HepG2 (cell line): ENCODE data around the gene DPEP1. TPM values are rescaled to one million over a fixed set of nuclear protein-coding genes. Genes with fewer than 3 reads are reported as not detected.

ENCODE experiments used
- AHR ChIP-seq: IDR thresholded peaks from 2 replicates; pipeline ENCODE4 v1.6.1; 2018; ENCODE audit warnings: missing genetic modification reagents, missing compliant biosample characterization
- CAMTA2 ChIP-seq: sonication (generic); formaldehyde crosslinking; IDR thresholded peaks from 2 replicates; pipeline ENCODE4 v1.4.0; 2020; ENCODE audit warnings: mild to moderate bottlenecking, missing genetic modification reagents, borderline replicate concordance
- HBP1 ChIP-seq: IDR thresholded peaks from 2 replicates; pipeline ENCODE4 v1.6.1; 2016; ENCODE audit warnings: low read depth, control low read depth
- HOXA7 ChIP-seq: sonication (generic); formaldehyde crosslinking; IDR thresholded peaks from 2 replicates; pipeline ENCODE4 v1.8.1; 2022; ENCODE audit warnings: mild to moderate bottlenecking, missing genetic modification reagents, moderate library complexity
- KDM5B ChIP-seq: sonication (generic); formaldehyde crosslinking; IDR thresholded peaks from 2 replicates; pipeline ENCODE4 v1.4.0; 2020; ENCODE audit warnings: missing genetic modification reagents, mild to moderate bottlenecking, borderline replicate concordance
- KMT2B ChIP-seq: IDR thresholded peaks from 2 replicates; pipeline ENCODE4 v1.6.1; 2016; ENCODE audit warnings: missing genetic modification reagents, missing compliant biosample characterization
- PHF21A ChIP-seq: sonication (generic); formaldehyde crosslinking; IDR thresholded peaks from 2 replicates; pipeline ENCODE4 v1.5.0; 2020; ENCODE audit warnings: mild to moderate bottlenecking, missing genetic modification reagents
- RARA ChIP-seq: IDR thresholded peaks from 2 replicates; pipeline ENCODE4 v1.6.1; 2016; ENCODE audit warnings: missing genetic modification reagents, missing compliant biosample characterization
- RBFOX2 ChIP-seq: fragments of 200-400 bp; formaldehyde crosslinking; IDR thresholded peaks from 2 replicates; pipeline ENCODE4 v1.6.1; 2017; ENCODE audit warnings: low read depth, mild to moderate bottlenecking, low read length
- SOX13 ChIP-seq, 3 experiments: fragments of 450-650 bp in 1 of 3; sonication (generic) in 1 of 3; formaldehyde crosslinking in 1 of 3; IDR thresholded peaks in 2 of 3; conservative IDR thresholded peaks in 1 of 3; 2 replicates each; pipeline versions ENCODE4 v1.5.0 to v1.6.1; 2016 to 2020; ENCODE audit warnings: antibody characterized with exemption in 1 of 3, mild to moderate bottlenecking in 1 of 3, missing compliant biosample characterization in 1 of 3, missing genetic modification reagents in 1 of 3, moderate library complexity in 1 of 3
- TEAD3 ChIP-seq: optimal IDR thresholded peaks from 2 replicates; pipeline ENCODE3; 2016; ENCODE audit warnings: borderline replicate concordance
- ZNF432 ChIP-seq: sonication (generic); formaldehyde crosslinking; IDR thresholded peaks from 2 replicates; pipeline ENCODE4 v1.5.0; 2020; ENCODE audit warnings: missing genetic modification reagents, mild to moderate bottlenecking, borderline replicate concordance
- ZNF547 ChIP-seq: sonication (generic); formaldehyde crosslinking; IDR thresholded peaks from 2 replicates; pipeline ENCODE4 v1.5.1; 2020; ENCODE audit warnings: mild to moderate bottlenecking, missing genetic modification reagents
- ZNF564 ChIP-seq: sonication (generic); formaldehyde crosslinking; IDR thresholded peaks from 2 replicates; pipeline ENCODE4 v1.8.1; 2023; ENCODE audit warnings: mild to moderate bottlenecking, missing genetic modification reagents
- ZNF768 ChIP-seq: sonication (generic); formaldehyde crosslinking; IDR thresholded peaks from 2 replicates; pipeline ENCODE4 v1.4.0; 2020; ENCODE audit warnings: missing genetic modification reagents
- ZNF775 ChIP-seq: sonication (generic); formaldehyde crosslinking; IDR thresholded peaks from 2 replicates; pipeline ENCODE4 v1.4.0; 2020; ENCODE audit warnings: missing genetic modification reagents, mild to moderate bottlenecking, moderate library complexity, borderline replicate concordance
- ZSCAN21 ChIP-seq: sonication (generic); formaldehyde crosslinking; IDR thresholded peaks from 2 replicates; pipeline ENCODE4 v1.8.0; 2022; ENCODE audit warnings: mild to moderate bottlenecking, missing genetic modification reagents, moderate library complexity, borderline replicate concordance
- polyA plus RNA-seq, 8 experiments: library from polyadenylated mRNA; depleted of rRNA in 3 of 8; stranded (reverse) in 7 of 8; unstranded in 1 of 8; fragments of >200 nt; fragmentation: Illumina TruSeq in 4 of 8; extraction: Trizol in 4 of 8; gene quantifications; 2 replicates each; pipeline versions ENCODE4 v1.2.1 to v1.2.3, GENCODE V29; 2011 to 2016; ENCODE audit warnings: low read depth in 4 of 8, missing spikeins in 1 of 8, mixed read lengths in 1 of 8; ENCODE audit not compliant: insufficient read depth in 1 of 8
- total RNA-seq, 5 experiments: library from RNA; depleted of rRNA; stranded (reverse); fragments of >200 nt; fragmentation: Illumina TruSeq; extraction: Trizol; gene quantifications; 2 replicates each; pipeline ENCODE4 v1.2.3, GENCODE V29; 2016; ENCODE audit warnings: low read depth in 1 of 5
- TF ChIP-seq, protein P1 (sequence below): sonication (generic); formaldehyde crosslinking; IDR thresholded peaks from 2 replicates; pipeline ENCODE4 v1.8.0; 2022; ENCODE audit warnings: mild to moderate bottlenecking, missing genetic modification reagents
- TF ChIP-seq, protein P2 (sequence below): sonication (generic); formaldehyde crosslinking; IDR thresholded peaks from 2 replicates; pipeline ENCODE4 v1.8.0; 2022; ENCODE audit warnings: mild to moderate bottlenecking, missing genetic modification reagents, borderline replicate concordance
- TF ChIP-seq, protein P3 (sequence below): sonication (generic); formaldehyde crosslinking; IDR thresholded peaks from 2 replicates; pipeline ENCODE4 v1.5.0; 2020; ENCODE audit warnings: missing genetic modification reagents, mild to moderate bottlenecking, borderline replicate concordance

Gene DPEP1
- total and polyA plus RNA-seq, 2 of the 13 experiments (the other 11 are each of a cell fraction or from before 2014, with no cell fraction given): 37.6 to 52.2 TPM

- TF ChIP-seq CAMTA2 (CRISPR knock-in tag): 0 out of 2 replicates have a peak, but pooled peaks have one; percentile 80
- peak; percentile 49; the same call in 1 of the 2 replicates for TF ChIP-seq KDM5B (CRISPR knock-in tag)
- peak; percentile 89; the same call in 1 of the 2 replicates for TF ChIP-seq HOXA7 (CRISPR knock-in tag)
- TF ChIP-seq RBFOX2: peak; percentile 64
- TF ChIP-seq, protein P1, sequence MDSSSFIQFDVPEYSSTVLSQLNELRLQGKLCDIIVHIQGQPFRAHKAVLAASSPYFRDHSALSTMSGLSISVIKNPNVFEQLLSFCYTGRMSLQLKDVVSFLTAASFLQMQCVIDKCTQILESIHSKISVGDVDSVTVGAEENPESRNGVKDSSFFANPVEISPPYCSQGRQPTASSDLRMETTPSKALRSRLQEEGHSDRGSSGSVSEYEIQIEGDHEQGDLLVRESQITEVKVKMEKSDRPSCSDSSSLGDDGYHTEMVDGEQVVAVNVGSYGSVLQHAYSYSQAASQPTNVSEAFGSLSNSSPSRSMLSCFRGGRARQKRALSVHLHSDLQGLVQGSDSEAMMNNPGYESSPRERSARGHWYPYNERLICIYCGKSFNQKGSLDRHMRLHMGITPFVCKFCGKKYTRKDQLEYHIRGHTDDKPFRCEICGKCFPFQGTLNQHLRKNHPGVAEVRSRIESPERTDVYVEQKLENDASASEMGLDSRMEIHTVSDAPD (CRISPR knock-in tag): peak; percentile 52; the same call in 1 of the 2 replicates
- TF ChIP-seq RARA (CRISPR knock-in tag): no peak
- 0 out of 2 replicates have a peak, but pooled peaks have one; percentile 80 for TF ChIP-seq ZNF775
- TF ChIP-seq TEAD3 (CRISPR knock-in tag): peak; percentile 17
- peak; percentile 64; the same call in 1 of the 2 replicates for TF ChIP-seq AHR (CRISPR knock-in tag)
- TF ChIP-seq, protein P2, sequence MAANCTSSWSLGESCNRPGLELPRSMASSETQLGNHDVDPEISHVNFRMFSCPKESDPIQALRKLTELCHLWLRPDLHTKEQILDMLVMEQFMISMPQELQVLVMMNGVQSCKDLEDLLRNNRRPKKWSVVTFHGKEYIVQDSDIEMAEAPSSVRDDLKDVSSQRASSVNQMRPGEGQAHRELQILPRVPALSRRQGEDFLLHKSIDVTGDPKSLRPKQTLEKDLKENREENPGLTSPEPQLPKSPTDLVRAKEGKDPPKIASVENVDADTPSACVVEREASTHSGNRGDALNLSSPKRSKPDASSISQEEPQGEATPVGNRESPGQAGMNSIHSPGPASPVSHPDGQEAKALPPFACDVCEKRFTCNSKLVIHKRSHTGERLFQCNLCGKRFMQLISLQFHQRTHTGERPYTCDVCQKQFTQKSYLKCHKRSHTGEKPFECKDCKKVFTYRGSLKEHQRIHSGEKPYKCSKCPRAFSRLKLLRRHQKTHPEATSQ: 0 out of 2 replicates have a peak, but pooled peaks have one; percentile 67
- no peak for TF ChIP-seq PHF21A
- no peak for TF ChIP-seq ZNF432 (CRISPR knock-in tag)
- 0 out of 2 replicates have a peak, but pooled peaks have one; percentile 37 for TF ChIP-seq HBP1 (CRISPR knock-in tag)
- TF ChIP-seq KMT2B: 0 out of 2 replicates have a peak, but pooled peaks have one; percentile 5
- 0 out of 2 replicates have a peak, but pooled peaks have one; percentile 45 for TF ChIP-seq ZSCAN21 (CRISPR knock-in tag)
- TF ChIP-seq SOX13 (IDR thresholded peaks at IDR 0.05): 0 out of 2 replicates have a peak, but pooled peaks have one; percentile 36
- TF ChIP-seq SOX13 (CRISPR knock-in tag; conservative IDR thresholded peaks at IDR 0.05 in 1 of 2, IDR thresholded peaks at IDR 0.05 in 1 of 2): no peak
- TF ChIP-seq ZNF768: peak; percentile 32; the same call in 1 of the 2 replicates
- TF ChIP-seq ZNF547 (CRISPR knock-in tag): 0 out of 2 replicates have a peak, but pooled peaks have one; percentile 1
- TF ChIP-seq ZNF564 (CRISPR knock-in tag): 0 out of 2 replicates have a peak, but pooled peaks have one; percentile 54
- TF ChIP-seq, protein P3, sequence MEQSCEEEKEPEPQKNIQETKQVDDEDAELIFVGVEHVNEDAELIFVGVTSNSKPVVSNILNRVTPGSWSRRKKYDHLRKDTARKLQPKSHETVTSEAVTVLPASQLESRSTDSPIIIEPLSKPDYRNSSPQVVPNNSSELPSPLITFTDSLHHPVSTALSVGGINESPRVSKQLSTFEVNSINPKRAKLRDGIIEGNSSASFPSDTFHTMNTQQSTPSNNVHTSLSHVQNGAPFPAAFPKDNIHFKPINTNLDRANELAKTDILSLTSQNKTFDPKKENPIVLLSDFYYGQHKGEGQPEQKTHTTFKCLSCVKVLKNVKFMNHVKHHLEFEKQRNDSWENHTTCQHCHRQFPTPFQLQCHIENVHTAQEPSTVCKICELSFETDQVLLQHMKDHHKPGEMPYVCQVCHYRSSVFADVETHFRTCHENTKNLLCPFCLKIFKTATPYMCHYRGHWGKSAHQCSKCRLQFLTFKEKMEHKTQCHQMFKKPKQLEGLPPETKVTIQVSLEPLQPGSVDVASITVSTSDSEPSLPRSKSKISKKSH (CRISPR knock-in tag): peak; percentile 56; the same call in 1 of the 2 replicates
Observed at GRCh38 chr16:89564476-89565255, 48.8 kb upstream of the DPEP1 start (continued).
